ENCODE measurements around the gene NCOA3. TPM values are rescaled to one million over a fixed set of nuclear protein-coding genes. Genes with fewer than 3 reads are reported as not detected.
"Not testable (repeated sequence)": the region's sequence is repeated elsewhere in the genome, so short reads cannot be mapped to it uniquely, and the experiment has no call there.

NCOA3 gene
- total and polyA plus RNA-seq, 8 donors, result 34.5 to 41.5 (median 38.2) TPM

GRCh38 chr20:47461120-47461685, 40.5 kb upstream of the NCOA3 start:
- ATAC-seq (no peak), DNase-seq (no peak)
- intact Hi-C loops (cut with DNase I), result no loop called here
- Histone ChIP-seq H3K4me3 (no peak overlapping the region), H3K4me1 (peaks cover 4 to 20% of the 10 kb centered on the region in 2 donors), H3K27ac (no peak overlapping the region), H3K9me3 (no peaks in the 10 kb centered on the region), H3K27me3 (no peaks in the 10 kb centered on the region), H3K36me3 (no peaks in the 10 kb centered on the region)
- no peak for TF ChIP-seq CTCF (IDR thresholded peaks at IDR 0.05)

GRCh38 chr20:47461906-47462305, 39.8 kb upstream of the NCOA3 start:
- H3K36me3 ChIP-seq; H3K27ac ChIP-seq; H3K27me3 ChIP-seq; H3K4me3 ChIP-seq; ATAC-seq; H3K9me3 ChIP-seq; intact Hi-C loops (cut with DNase I); DNase-seq: not testable (repeated sequence)
- H3K4me1 ChIP-seq, result peaks cover 4 to 19% of the 10 kb centered on the region in 2 donors

- Histone ChIP-seq H3K27me3 (no peaks in the 10 kb centered on the region), H3K4me3 (no peak overlapping the region), H3K36me3 (no peaks in the 10 kb centered on the region), H3K27ac (peak overlapping the region in 1 of 2 donors; percentile 34), H3K4me1 (peaks cover 4 to 22% of the 10 kb centered on the region in 2 donors), H3K9me3 (no peaks in the 10 kb centered on the region)
- ATAC-seq, result peak; percentile 93
- DNase-seq, result peak in 3 of 4 donors; percentile 40 to 91 (median 81)
- TF ChIP-seq CTCF (IDR thresholded peaks at IDR 0.05), result peak; percentile 16 to 39
- intact Hi-C loops (cut with DNase I), result no loop called here
These were observed 37.1 kb upstream of the NCOA3 start for GRCh38 chr20:47464380-47465101.

- peaks cover 4 to 22% of the 10 kb centered on the region in 2 donors for H3K4me1 ChIP-seq
- intact Hi-C loops (cut with DNase I), result no loop called here
- H3K27ac ChIP-seq, result peak overlapping the region in 1 of 2 donors; percentile 34
- H3K4me3 ChIP-seq, result no peak overlapping the region
- no peak for TF ChIP-seq CTCF (IDR thresholded peaks at IDR 0.05)
- DNase-seq (no peak), ATAC-seq (no peak)
- no peaks in the 10 kb centered on the region for H3K27me3 ChIP-seq
- H3K9me3 ChIP-seq, result no peaks in the 10 kb centered on the region
- no peaks in the 10 kb centered on the region for H3K36me3 ChIP-seq
These were observed 36.2 kb upstream of the NCOA3 start for GRCh38 chr20:47465335-47466090.

GRCh38 chr20:47466213-47466612, 35.5 kb upstream of the NCOA3 start:
- H3K27me3 ChIP-seq, result no peaks in the 10 kb centered on the region
- ATAC-seq (no peak), DNase-seq (no peak)
- no peak for TF ChIP-seq CTCF (IDR thresholded peaks at IDR 0.05)
- intact Hi-C loops (cut with DNase I), result no loop called here
- no peak overlapping the region for H3K27ac ChIP-seq
- H3K4me1 ChIP-seq, result peaks cover 4 to 22% of the 10 kb centered on the region in 2 donors
- no peaks in the 10 kb centered on the region for H3K9me3 ChIP-seq
- H3K36me3 ChIP-seq, result no peaks in the 10 kb centered on the region
- no peak overlapping the region for H3K4me3 ChIP-seq
